Measurements from ENCODE around the gene THBS2. TPM values are rescaled to one million over a fixed set of nuclear protein-coding genes. Genes with fewer than 3 reads are reported as not detected.
"Not testable (repeated sequence)": the region's sequence is repeated elsewhere in the genome, so short reads cannot be mapped to it uniquely, and the experiment has no call there.

THBS2 gene
- total and polyA plus RNA-seq, 8 donors, result 4.8 to 126 (median 6.9) TPM

GRCh38 chr6:169184419-169184818 lies 69.2 kb downstream of the THBS2 start:
- no peak overlapping the region for H3K27ac ChIP-seq
- intact Hi-C loops (cut with DNase I), result no loop called here
- no peaks in the 10 kb centered on the region for H3K9me3 ChIP-seq
- H3K4me3 ChIP-seq, result no peak overlapping the region
- no peaks in the 10 kb centered on the region for H3K36me3 ChIP-seq
- no peaks in the 10 kb centered on the region for H3K27me3 ChIP-seq
- no peaks in the 10 kb centered on the region for H3K4me1 ChIP-seq
- ATAC-seq (no peak), DNase-seq (no peak)
- no peak for TF ChIP-seq CTCF (IDR thresholded peaks at IDR 0.05)

- TF ChIP-seq CTCF (IDR thresholded peaks at IDR 0.05), result no peak
- DNase-seq (no peak), ATAC-seq (no peak)
- Histone ChIP-seq H3K27me3 (no peaks in the 10 kb centered on the region), H3K36me3 (no peaks in the 10 kb centered on the region), H3K9me3 (no peaks in the 10 kb centered on the region), H3K4me1 (no peaks in the 10 kb centered on the region), H3K4me3 (no peak overlapping the region), H3K27ac (no peak overlapping the region)
- intact Hi-C loops (cut with DNase I), result no loop called here
These were observed 70.4 kb downstream of the THBS2 start for GRCh38 chr6:169183233-169183632.

GRCh38 chr6:169179831-169180230 lies 73.8 kb downstream of the THBS2 start:
- not testable (repeated sequence) for H3K4me3 ChIP-seq, H3K27ac ChIP-seq

GRCh38 chr6:169177516-169178166 lies 76.0 kb downstream of the THBS2 start:
- intact Hi-C loops (cut with DNase I), result no loop called here

More at GRCh38 chr6:169179831-169180230, 73.8 kb downstream of the THBS2 start:
- intact Hi-C loops (cut with DNase I); ATAC-seq; H3K36me3 ChIP-seq; H3K27me3 ChIP-seq; DNase-seq; H3K9me3 ChIP-seq; H3K4me1 ChIP-seq: not testable (repeated sequence)

GRCh38 chr6:169176361-169176991 lies 77.2 kb downstream of the THBS2 start:
- no peak overlapping the region for H3K27ac ChIP-seq
- H3K4me3 ChIP-seq, result no peak overlapping the region
- H3K27me3 ChIP-seq, result no peaks in the 10 kb centered on the region
- TF ChIP-seq CTCF (IDR thresholded peaks at IDR 0.05), result no peak
- intact Hi-C loops (cut with DNase I), result no loop called here
- no peaks in the 10 kb centered on the region for H3K36me3 ChIP-seq
- no peak for ATAC-seq
- no peaks in the 10 kb centered on the region for H3K4me1 ChIP-seq
- DNase-seq, result no peak
- no peaks in the 10 kb centered on the region for H3K9me3 ChIP-seq

More at GRCh38 chr6:169177516-169178166, 76.0 kb downstream of the THBS2 start:
- no peak for TF ChIP-seq CTCF (IDR thresholded peaks at IDR 0.05)
- Histone ChIP-seq H3K27me3 (no peaks in the 10 kb centered on the region), H3K27ac (no peak overlapping the region), H3K4me3 (no peak overlapping the region), H3K9me3 (no peaks in the 10 kb centered on the region), H3K36me3 (no peaks in the 10 kb centered on the region), H3K4me1 (no peaks in the 10 kb centered on the region)
- DNase-seq (no peak), ATAC-seq (no peak)

Measured in left lung (tissue), 10 donors.